DOHH2 (cell line): ENCODE results near the gene BPIFB4.

Experiments
- EZH2phosphoT487 ChIP-seq: fragments of 200-600 bp; sonication (generic); IDR thresholded peaks from 2 replicates; pipeline ENCODE4 v1.6.1; 2017; ENCODE audit warnings: borderline replicate concordance, mild to moderate bottlenecking, antibody characterized with exemption, low read length, moderate library complexity, mixed read lengths
- TF ChIP-seq, protein P1 (sequence below): fragments of 200-600 bp; sonication (generic); IDR thresholded peaks from one replicate; pipeline ENCODE4 v1.5.1; 2014; ENCODE audit warnings: antibody characterized with exemption, mild to moderate bottlenecking, low read depth, low read length; ENCODE audit not compliant: poor library complexity, severe bottlenecking

DNA sequence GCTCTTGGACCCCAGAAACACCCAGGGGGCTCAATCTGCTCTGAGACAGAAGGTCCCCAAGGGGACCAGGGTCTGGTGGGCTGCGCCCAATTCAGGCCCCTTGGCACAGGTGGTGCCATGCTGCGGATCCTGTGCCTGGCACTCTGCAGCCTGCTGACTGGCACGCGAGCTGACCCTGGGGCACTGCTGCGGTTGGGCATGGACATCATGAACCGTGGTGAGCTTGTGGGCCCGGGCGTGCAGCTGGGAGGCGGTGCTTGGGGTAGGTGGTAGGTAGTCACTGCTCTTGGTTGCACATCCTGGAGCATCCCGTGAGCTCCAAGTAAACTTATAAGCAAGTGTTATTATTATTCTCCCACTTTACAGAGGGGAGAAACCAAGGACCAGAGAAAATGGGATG, 47.9 kb upstream of the BPIFB4 start, which contains the start of gene BPIFB6:
- TF ChIP-seq, protein P1, sequence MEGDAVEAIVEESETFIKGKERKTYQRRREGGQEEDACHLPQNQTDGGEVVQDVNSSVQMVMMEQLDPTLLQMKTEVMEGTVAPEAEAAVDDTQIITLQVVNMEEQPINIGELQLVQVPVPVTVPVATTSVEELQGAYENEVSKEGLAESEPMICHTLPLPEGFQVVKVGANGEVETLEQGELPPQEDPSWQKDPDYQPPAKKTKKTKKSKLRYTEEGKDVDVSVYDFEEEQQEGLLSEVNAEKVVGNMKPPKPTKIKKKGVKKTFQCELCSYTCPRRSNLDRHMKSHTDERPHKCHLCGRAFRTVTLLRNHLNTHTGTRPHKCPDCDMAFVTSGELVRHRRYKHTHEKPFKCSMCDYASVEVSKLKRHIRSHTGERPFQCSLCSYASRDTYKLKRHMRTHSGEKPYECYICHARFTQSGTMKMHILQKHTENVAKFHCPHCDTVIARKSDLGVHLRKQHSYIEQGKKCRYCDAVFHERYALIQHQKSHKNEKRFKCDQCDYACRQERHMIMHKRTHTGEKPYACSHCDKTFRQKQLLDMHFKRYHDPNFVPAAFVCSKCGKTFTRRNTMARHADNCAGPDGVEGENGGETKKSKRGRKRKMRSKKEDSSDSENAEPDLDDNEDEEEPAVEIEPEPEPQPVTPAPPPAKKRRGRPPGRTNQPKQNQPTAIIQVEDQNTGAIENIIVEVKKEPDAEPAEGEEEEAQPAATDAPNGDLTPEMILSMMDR, result no peak
- TF ChIP-seq EZH2phosphoT487, result no peak
